Skeletal muscle tissue (tissue), 4 donors: ENCODE measurements around the gene KRTAP10-10. TPM values are rescaled to one million over a fixed set of nuclear protein-coding genes. Genes with fewer than 3 reads are reported as not detected.

Experiments used
- H3K27ac ChIP-seq: one replicate; pipeline ENCODE4 v1.7.0; 2013; ENCODE audit warnings: mild to moderate bottlenecking, low read depth, low read length, inconsistent platforms
- H3K27me3 ChIP-seq, 3 donors: one replicate each; pipeline ENCODE4 v1.7.0; 2013; ENCODE audit warnings: low read length in 3 of 3; ENCODE audit not compliant: control insufficient read depth in 3 of 3, insufficient read depth in 3 of 3
- H3K36me3 ChIP-seq, 3 donors: one replicate each; pipeline ENCODE4 v1.7.0; 2013; ENCODE audit warnings: low read length in 3 of 3; ENCODE audit not compliant: control insufficient read depth in 3 of 3, insufficient read depth in 3 of 3
- H3K4me1 ChIP-seq, 3 donors: one replicate each; pipeline ENCODE4 v1.7.0; 2013; ENCODE audit warnings: low read length in 3 of 3, mild to moderate bottlenecking in 3 of 3; ENCODE audit not compliant: control insufficient read depth in 3 of 3, insufficient read depth in 3 of 3
- H3K4me3 ChIP-seq, 3 donors: one replicate each; pipeline ENCODE4 v1.7.0; 2013; ENCODE audit warnings: low read length in 3 of 3
- H3K9ac ChIP-seq, 3 donors: one replicate each; pipeline ENCODE4 v1.7.0; 2013; ENCODE audit warnings: low read length in 3 of 3, mild to moderate bottlenecking in 3 of 3, moderate library complexity in 2 of 3, low read depth in 1 of 3
- H3K9me3 ChIP-seq, 3 donors: one replicate each; pipeline ENCODE4 v1.7.0; 2013; ENCODE audit warnings: low read length in 3 of 3; ENCODE audit not compliant: control insufficient read depth in 3 of 3
- total RNA-seq: library from RNA; depleted of rRNA; stranded (reverse); fragments of >200 nt; gene quantifications from one replicate; pipeline ENCODE4 v1.2.3, GENCODE V29; 2014
- donor health status: Osteomylitis.

KRTAP10-10 gene
- total RNA-seq, 1 donor from 2014 or later, result not detected

GRCh38 chr21:44614161-44614631 lies 23.0 kb upstream of the KRTAP10-10 start:
- Histone ChIP-seq H3K9me3 (peaks cover 2 to 7% (median 6%) of the 10 kb centered on the region in 3 donors), H3K9ac (no peak overlapping the region), H3K27ac (no peak overlapping the region), H3K27me3 (peaks cover 34 to 47% (median 41%) of the 10 kb centered on the region in 3 donors), H3K36me3 (no peaks in the 10 kb centered on the region), H3K4me1 (no peaks in the 10 kb centered on the region), H3K4me3 (no peak overlapping the region)

- no peak overlapping the region for H3K27ac ChIP-seq
- no peaks in the 10 kb centered on the region for H3K4me1 ChIP-seq
- no peak overlapping the region for H3K4me3 ChIP-seq
- H3K9me3 ChIP-seq, result peaks cover 0 to 7% (median 4%) of the 10 kb centered on the region in 3 donors
- H3K9ac ChIP-seq, result no peak overlapping the region
- peaks cover 34 to 47% (median 41%) of the 10 kb centered on the region in 3 donors for H3K27me3 ChIP-seq
- H3K36me3 ChIP-seq, result no peaks in the 10 kb centered on the region
Observed at GRCh38 chr21:44614961-44615391, 22.2 kb upstream of the KRTAP10-10 start.

GRCh38 chr21:44615466-44615865 lies 21.7 kb upstream of the KRTAP10-10 start:
- H3K9ac ChIP-seq, result no peak overlapping the region
- no peak overlapping the region for H3K27ac ChIP-seq
- H3K27me3 ChIP-seq, result peaks cover 34 to 47% (median 41%) of the 10 kb centered on the region in 3 donors
- no peaks in the 10 kb centered on the region for H3K4me1 ChIP-seq
- no peaks in the 10 kb centered on the region for H3K36me3 ChIP-seq
- H3K4me3 ChIP-seq, result no peak overlapping the region
- peaks cover 0 to 7% (median 4%) of the 10 kb centered on the region in 3 donors for H3K9me3 ChIP-seq

GRCh38 chr21:44615911-44616590 lies 21.1 kb upstream of the KRTAP10-10 start:
- Histone ChIP-seq H3K4me3 (no peak overlapping the region), H3K9ac (no peak overlapping the region), H3K27me3 (peaks cover 34 to 47% (median 41%) of the 10 kb centered on the region in 3 donors), H3K36me3 (no peaks in the 10 kb centered on the region), H3K27ac (no peak overlapping the region), H3K9me3 (peaks cover 0 to 4% (median 4%) of the 10 kb centered on the region in 3 donors), H3K4me1 (no peaks in the 10 kb centered on the region)

- peaks cover 34 to 46% (median 41%) of the 10 kb centered on the region in 3 donors for H3K27me3 ChIP-seq
- no peaks in the 10 kb centered on the region for H3K36me3 ChIP-seq
Observed at GRCh38 chr21:44616591-44616926, 20.6 kb upstream of the KRTAP10-10 start.

GRCh38 chr21:44617071-44617501 lies 20.1 kb upstream of the KRTAP10-10 start:
- no peak overlapping the region for H3K9ac ChIP-seq

More at GRCh38 chr21:44616591-44616926, 20.6 kb upstream of the KRTAP10-10 start:
- H3K27ac ChIP-seq, result no peak overlapping the region
- no peak overlapping the region for H3K9ac ChIP-seq
- H3K4me1 ChIP-seq, result no peaks in the 10 kb centered on the region
- H3K9me3 ChIP-seq, result peaks cover 0 to 4% (median 4%) of the 10 kb centered on the region in 3 donors
- H3K4me3 ChIP-seq, result no peak overlapping the region

GRCh38 chr21:44618504-44618903 lies 18.7 kb upstream of the KRTAP10-10 start:
- H3K27me3 ChIP-seq, result peaks cover 22 to 33% (median 29%) of the 10 kb centered on the region in 3 donors
- H3K9me3 ChIP-seq, result peaks cover 0 to 2% (median 0%) of the 10 kb centered on the region in 3 donors
- H3K9ac ChIP-seq, result no peak overlapping the region
- H3K27ac ChIP-seq, result no peak overlapping the region
- no peaks in the 10 kb centered on the region for H3K36me3 ChIP-seq
- H3K4me1 ChIP-seq, result no peaks in the 10 kb centered on the region
- no peak overlapping the region for H3K4me3 ChIP-seq

More at GRCh38 chr21:44617071-44617501, 20.1 kb upstream of the KRTAP10-10 start:
- no peak overlapping the region for H3K4me3 ChIP-seq
- H3K36me3 ChIP-seq, result no peaks in the 10 kb centered on the region
- H3K4me1 ChIP-seq, result no peaks in the 10 kb centered on the region
- no peak overlapping the region for H3K27ac ChIP-seq
- H3K27me3 ChIP-seq, result peaks cover 32 to 42% (median 36%) of the 10 kb centered on the region in 3 donors
- no peaks in the 10 kb centered on the region for H3K9me3 ChIP-seq

- H3K4me3 ChIP-seq, result no peak overlapping the region
- peaks cover 21 to 30% (median 27%) of the 10 kb centered on the region in 3 donors for H3K27me3 ChIP-seq
- H3K9ac ChIP-seq, result no peak overlapping the region
- H3K4me1 ChIP-seq, result no peaks in the 10 kb centered on the region
- peaks cover 0 to 3% (median 0%) of the 10 kb centered on the region in 3 donors for H3K9me3 ChIP-seq
- no peaks in the 10 kb centered on the region for H3K36me3 ChIP-seq
- H3K27ac ChIP-seq, result no peak overlapping the region
Observed at GRCh38 chr21:44618909-44619308, 18.2 kb upstream of the KRTAP10-10 start.

GRCh38 chr21:44619886-44620285 lies 17.3 kb upstream of the KRTAP10-10 start:
- Histone ChIP-seq H3K9ac (no peak overlapping the region), H3K4me3 (no peak overlapping the region), H3K4me1 (no peaks in the 10 kb centered on the region), H3K36me3 (no peaks in the 10 kb centered on the region), H3K9me3 (peaks cover 0 to 7% (median 0%) of the 10 kb centered on the region in 3 donors), H3K27ac (no peak overlapping the region), H3K27me3 (peaks cover 14 to 21% (median 17%) of the 10 kb centered on the region in 3 donors)

GRCh38 chr21:44623575-44623974 lies 13.6 kb upstream of the KRTAP10-10 start:
- Histone ChIP-seq H3K36me3 (no peaks in the 10 kb centered on the region), H3K4me1 (no peaks in the 10 kb centered on the region), H3K4me3 (no peak overlapping the region), H3K27me3 (peaks cover 8 to 17% (median 12%) of the 10 kb centered on the region in 3 donors), H3K27ac (no peak overlapping the region), H3K9me3 (peaks cover 0 to 7% (median 0%) of the 10 kb centered on the region in 3 donors), H3K9ac (no peak overlapping the region)
